ENCODE measurements around the gene HHAT.

DNA sequence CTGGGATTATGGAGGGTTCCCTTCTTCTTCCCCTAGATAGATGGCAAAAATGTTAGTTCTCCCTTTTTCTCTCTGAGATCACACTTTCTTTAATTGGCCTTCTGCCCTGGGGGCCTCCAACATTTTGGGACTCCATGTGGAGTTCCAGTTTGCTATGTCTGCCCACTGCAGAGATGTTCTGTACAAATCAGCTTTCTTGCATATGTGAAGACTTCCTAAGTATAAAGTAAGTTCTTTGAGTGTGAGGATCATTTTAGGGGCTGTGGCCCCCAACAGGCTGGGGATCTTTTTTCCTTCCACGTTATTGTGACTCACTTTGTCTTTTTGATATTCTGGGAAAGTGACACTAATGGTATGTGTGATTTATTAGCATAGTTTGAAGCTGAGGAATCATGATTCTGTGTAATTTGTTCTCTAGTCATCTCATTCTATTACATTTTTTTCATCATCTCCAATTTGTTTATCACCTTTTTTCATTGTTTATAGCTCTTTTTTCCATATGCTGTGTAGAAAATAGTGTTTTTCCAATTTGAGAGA, 48.2 kb downstream of the HHAT start:
- TF ChIP-seq, protein P1, sequence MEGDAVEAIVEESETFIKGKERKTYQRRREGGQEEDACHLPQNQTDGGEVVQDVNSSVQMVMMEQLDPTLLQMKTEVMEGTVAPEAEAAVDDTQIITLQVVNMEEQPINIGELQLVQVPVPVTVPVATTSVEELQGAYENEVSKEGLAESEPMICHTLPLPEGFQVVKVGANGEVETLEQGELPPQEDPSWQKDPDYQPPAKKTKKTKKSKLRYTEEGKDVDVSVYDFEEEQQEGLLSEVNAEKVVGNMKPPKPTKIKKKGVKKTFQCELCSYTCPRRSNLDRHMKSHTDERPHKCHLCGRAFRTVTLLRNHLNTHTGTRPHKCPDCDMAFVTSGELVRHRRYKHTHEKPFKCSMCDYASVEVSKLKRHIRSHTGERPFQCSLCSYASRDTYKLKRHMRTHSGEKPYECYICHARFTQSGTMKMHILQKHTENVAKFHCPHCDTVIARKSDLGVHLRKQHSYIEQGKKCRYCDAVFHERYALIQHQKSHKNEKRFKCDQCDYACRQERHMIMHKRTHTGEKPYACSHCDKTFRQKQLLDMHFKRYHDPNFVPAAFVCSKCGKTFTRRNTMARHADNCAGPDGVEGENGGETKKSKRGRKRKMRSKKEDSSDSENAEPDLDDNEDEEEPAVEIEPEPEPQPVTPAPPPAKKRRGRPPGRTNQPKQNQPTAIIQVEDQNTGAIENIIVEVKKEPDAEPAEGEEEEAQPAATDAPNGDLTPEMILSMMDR (conservative IDR thresholded peaks at IDR 0.05; ENCODE audit: low read length) = no peak
- no peak for TF ChIP-seq EZH2phosphoT487 (IDR thresholded peaks at IDR 0.05; ENCODE audit: borderline replicate concordance)

Data from Loucy (cell line).